Lower lobe of right lung (tissue), 2 donors: ENCODE results near the gene DDX42. TPM values are rescaled to one million over a fixed set of nuclear protein-coding genes. Genes with fewer than 3 reads are reported as not detected.

Source experiments
- ATAC-seq, 2 donors: fragments of 200-7000 bp; cut with Tn5 transposase; one replicate each; pipeline ENCODE4 v1.9.1; 2020 to 2022; ENCODE audit warnings: mild to moderate bottlenecking in 2 of 2, moderate library complexity in 2 of 2
- DNase-seq: peaks from one replicate; pipeline ENCODE4 v3.0.0-alpha.2; 2020
- H3K27ac ChIP-seq: fragments of 200-600 bp; one replicate; pipeline ENCODE4 v1.8.0; 2022
- H3K27me3 ChIP-seq: fragments of 200-600 bp; one replicate; pipeline ENCODE4 v1.8.0; 2022; ENCODE audit warnings: low read depth
- H3K36me3 ChIP-seq: fragments of 200-600 bp; one replicate; pipeline ENCODE4 v1.8.0; 2022; ENCODE audit warnings: mild to moderate bottlenecking
- H3K4me1 ChIP-seq: fragments of 200-600 bp; one replicate; pipeline ENCODE4 v1.8.0; 2022
- H3K4me3 ChIP-seq: fragments of 200-600 bp; one replicate; pipeline ENCODE4 v1.8.0; 2022; ENCODE audit warnings: mild to moderate bottlenecking
- H3K9me3 ChIP-seq: fragments of 200-600 bp; one replicate; pipeline ENCODE4 v1.8.0; 2022
- intact Hi-C: fragments of 100-400 bp; cut with DNase I; formaldehyde crosslinking; loops from one replicate; pipeline ENCODE4 v1.11.0; 2022
- total RNA-seq: library from RNA; stranded (reverse); fragmentation: NEBNext Ultra II Directional; extraction: Animal tissue kit (Norgen Biotek cat#: 25700); gene quantifications from one replicate; pipeline ENCODE4 v1.2.1, GENCODE V29; 2021
- TF ChIP-seq, protein P1 (sequence below): fragments of 200-600 bp; IDR thresholded peaks from one replicate; pipeline ENCODE4 v1.8.0; 2022; ENCODE audit warnings: antibody characterized with exemption, mild to moderate bottlenecking
- donor health status: DM: no; HTN: yes; CAD: no; lungs with severe emphysema.

Gene DDX42
- total RNA-seq, 1 donor from 2014 or later, result 101 TPM

DNA sequence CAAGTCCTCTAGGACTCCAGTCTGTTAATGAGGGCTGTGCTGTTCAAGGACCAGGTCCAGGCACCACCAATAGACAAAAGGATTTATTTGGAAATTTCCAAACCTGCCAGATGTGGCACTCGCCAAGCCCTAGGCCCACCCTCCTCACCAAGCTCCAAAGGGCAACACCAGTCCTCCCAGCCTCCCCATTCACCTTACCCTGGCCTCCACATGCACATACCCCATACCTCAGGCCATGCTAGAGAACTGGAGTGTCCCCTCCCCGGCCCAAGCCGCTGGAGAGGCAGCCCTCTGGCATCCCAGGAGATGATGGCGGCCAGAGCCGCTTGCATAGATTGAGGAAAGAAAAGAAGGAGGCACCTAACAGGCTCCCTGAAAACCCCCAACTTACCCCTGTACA is 58.0 kb downstream of the DDX42 start:
- intact Hi-C loops, result no loop called here
- no peak for ATAC-seq
- H3K4me1 ChIP-seq, result peaks cover 27% of the 10 kb centered on the region
- H3K27me3 ChIP-seq, result no peaks in the 10 kb centered on the region
- H3K27ac ChIP-seq, result no peak overlapping the region
- H3K4me3 ChIP-seq, result no peak overlapping the region
- no peaks in the 10 kb centered on the region for H3K9me3 ChIP-seq
- H3K36me3 ChIP-seq, result peaks cover 81% of the 10 kb centered on the region
- DNase-seq, result no peak
- TF ChIP-seq, protein P1, sequence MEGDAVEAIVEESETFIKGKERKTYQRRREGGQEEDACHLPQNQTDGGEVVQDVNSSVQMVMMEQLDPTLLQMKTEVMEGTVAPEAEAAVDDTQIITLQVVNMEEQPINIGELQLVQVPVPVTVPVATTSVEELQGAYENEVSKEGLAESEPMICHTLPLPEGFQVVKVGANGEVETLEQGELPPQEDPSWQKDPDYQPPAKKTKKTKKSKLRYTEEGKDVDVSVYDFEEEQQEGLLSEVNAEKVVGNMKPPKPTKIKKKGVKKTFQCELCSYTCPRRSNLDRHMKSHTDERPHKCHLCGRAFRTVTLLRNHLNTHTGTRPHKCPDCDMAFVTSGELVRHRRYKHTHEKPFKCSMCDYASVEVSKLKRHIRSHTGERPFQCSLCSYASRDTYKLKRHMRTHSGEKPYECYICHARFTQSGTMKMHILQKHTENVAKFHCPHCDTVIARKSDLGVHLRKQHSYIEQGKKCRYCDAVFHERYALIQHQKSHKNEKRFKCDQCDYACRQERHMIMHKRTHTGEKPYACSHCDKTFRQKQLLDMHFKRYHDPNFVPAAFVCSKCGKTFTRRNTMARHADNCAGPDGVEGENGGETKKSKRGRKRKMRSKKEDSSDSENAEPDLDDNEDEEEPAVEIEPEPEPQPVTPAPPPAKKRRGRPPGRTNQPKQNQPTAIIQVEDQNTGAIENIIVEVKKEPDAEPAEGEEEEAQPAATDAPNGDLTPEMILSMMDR, result no peak

DNA sequence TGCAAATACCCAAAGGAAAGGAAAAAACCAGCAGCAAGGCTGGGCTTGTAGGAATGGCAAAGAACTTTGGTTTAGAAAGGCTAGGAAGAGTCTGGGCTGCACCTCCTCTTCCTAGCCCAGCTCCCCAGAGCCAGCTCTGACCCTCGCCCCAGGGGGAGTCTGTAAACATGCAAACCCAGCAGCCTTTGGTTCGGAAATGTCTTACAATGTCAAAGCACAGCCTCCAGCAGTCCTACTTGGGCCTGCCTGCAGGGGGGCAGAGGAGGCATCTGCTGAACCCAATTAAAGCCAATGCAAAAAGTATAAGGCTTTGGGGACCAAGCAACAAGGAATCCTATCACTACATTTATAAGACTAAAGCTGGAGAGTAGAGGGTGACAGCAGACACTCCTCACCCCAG is 58.5 kb downstream of the DDX42 start:
- Histone ChIP-seq H3K36me3 (peaks cover 86% of the 10 kb centered on the region), H3K9me3 (no peaks in the 10 kb centered on the region), H3K4me3 (no peak overlapping the region), H3K27me3 (no peaks in the 10 kb centered on the region), H3K27ac (no peak overlapping the region), H3K4me1 (peaks cover 31% of the 10 kb centered on the region)
- TF ChIP-seq, protein P1, result no peak
- ATAC-seq (no peak), DNase-seq (no peak)
- intact Hi-C loops, result no loop called here

DNA sequence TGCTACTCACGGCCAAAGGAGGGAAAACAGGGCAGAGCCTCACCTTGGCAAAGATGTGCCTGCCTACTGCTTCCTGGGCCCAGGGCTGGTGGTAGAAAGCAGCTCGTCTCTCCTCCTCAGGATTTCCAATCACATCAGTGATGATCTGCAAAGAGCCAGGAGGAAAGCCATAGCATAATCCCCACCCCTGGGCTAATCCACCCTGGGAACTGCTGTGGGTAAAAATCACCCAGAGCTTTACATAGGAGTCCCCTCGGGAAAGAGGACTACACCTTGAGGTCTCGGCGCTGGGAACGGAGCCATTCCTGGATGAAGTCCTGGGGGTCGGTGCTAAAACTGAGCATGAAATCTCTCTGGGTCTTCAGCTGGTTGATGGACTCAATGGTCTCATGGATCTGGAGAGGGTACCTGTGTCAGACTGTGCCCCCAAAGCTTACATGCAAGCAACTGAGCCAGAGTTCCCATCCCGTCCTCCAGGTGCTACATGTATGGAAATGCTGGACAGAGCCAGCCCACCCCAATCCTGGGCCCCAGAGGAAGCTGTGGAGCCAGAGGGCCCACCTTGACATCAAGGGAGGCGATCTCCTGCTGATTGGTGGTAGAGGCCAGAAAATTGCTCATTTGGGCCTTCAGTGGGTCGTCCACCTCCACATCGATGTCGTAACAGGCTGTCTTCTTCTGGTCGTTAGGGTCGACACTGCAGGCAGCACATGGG is 59.2 kb downstream of the DDX42 start:
- Histone ChIP-seq H3K4me1 (peaks cover 34% of the 10 kb centered on the region), H3K27me3 (no peaks in the 10 kb centered on the region), H3K36me3 (peaks cover 91% of the 10 kb centered on the region), H3K27ac (no peak overlapping the region), H3K9me3 (no peaks in the 10 kb centered on the region), H3K4me3 (no peak overlapping the region)
- intact Hi-C loops, result no loop called here
- ATAC-seq (no peak), DNase-seq (no peak)
- TF ChIP-seq, protein P1, result no peak

DNA sequence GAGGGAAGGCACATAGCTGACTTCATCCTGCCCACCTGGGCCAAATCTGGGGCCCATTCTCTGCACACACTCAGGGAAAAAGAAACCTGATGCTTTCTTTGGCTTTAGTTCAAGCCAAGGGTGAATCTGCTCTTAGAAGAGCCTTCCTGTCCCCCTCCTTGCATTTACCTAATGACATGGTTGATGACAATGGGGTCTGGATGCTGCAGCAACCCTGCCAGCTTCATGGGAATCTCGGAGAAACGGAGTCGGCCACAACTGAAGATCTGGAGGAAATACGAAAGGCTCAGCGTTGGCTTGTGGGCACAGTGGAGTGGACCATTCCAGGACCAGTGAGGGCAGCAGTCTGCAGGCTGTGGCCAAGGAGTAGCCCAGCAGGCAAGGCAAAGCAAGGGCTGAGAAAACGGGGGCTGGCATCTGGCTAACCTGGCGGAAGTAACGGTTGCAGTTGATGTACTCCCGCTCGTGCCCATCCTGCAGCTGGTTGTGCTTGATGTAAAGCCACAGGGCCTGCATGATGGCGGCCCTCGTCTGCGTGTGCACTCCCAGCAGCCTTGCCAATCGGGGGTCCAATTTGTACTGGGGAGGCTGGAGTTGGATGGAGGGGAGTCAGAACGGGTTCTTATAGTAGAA is 59.9 kb downstream of the DDX42 start:
- no peak overlapping the region for H3K27ac ChIP-seq
- TF ChIP-seq, protein P1, result no peak
- H3K27me3 ChIP-seq, result no peaks in the 10 kb centered on the region
- peaks cover 91% of the 10 kb centered on the region for H3K36me3 ChIP-seq
- ATAC-seq, result no peak
- peaks cover 34% of the 10 kb centered on the region for H3K4me1 ChIP-seq
- no peak for DNase-seq
- intact Hi-C loops, result no loop called here
- H3K9me3 ChIP-seq, result no peaks in the 10 kb centered on the region
- H3K4me3 ChIP-seq, result no peak overlapping the region

DNA sequence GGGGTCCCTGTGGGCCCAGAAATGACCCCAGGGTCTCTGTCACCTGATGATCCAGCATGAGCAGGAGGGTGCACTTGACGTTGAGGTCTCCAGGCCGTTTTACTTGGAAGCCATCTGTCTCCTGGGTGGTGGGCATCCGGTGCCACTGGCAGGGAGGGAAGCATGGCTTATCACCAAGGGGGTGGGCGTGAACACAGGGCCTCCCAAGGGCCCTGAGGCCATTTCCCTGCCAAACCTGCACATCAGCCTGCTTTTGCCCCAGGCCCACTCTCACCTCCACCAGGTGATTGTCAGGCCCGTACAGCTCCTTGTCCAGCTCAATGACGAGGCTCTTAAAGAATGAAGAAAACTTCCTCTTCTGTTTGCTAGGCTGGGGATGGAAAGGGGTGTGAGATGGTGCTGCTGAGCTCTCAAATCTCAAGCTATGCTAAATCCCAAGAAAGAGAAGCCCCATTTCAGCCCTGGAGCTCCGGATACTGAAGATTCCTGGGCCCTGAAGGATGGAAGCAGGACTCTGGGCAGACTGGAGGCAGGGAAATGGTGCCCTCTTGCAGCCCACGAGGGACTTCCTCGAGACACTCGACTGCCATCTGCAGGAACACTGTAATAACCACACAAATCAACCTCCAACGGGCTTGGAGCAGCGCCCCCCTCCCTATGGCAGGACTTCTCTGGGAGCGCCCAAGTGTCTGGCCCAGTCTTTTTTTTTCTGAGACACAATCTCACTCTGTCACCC is 60.6 kb downstream of the DDX42 start:
- Histone ChIP-seq H3K4me1 (peaks cover 35% of the 10 kb centered on the region), H3K27me3 (no peaks in the 10 kb centered on the region), H3K4me3 (no peak overlapping the region), H3K27ac (peak overlapping the region; percentile 62), H3K36me3 (peaks cover 84% of the 10 kb centered on the region), H3K9me3 (no peaks in the 10 kb centered on the region)
- peak; percentile 47 to 48 for ATAC-seq
- TF ChIP-seq, protein P1, result peak; percentile 45
- peak; percentile 66 for DNase-seq
- intact Hi-C loops, result no loop called here
